ENCODE results near the gene MAP1B. TPM values are rescaled to one million over a fixed set of nuclear protein-coding genes. Genes with fewer than 3 reads are reported as not detected.

Gene MAP1B
- total and polyA plus RNA-seq, 10 of the 15 experiments (the other 5 are each of a cell fraction or from before 2014, with no cell fraction given): 0.02 to 0.81 (median 0.06) TPM; not detected in 1

DNA sequence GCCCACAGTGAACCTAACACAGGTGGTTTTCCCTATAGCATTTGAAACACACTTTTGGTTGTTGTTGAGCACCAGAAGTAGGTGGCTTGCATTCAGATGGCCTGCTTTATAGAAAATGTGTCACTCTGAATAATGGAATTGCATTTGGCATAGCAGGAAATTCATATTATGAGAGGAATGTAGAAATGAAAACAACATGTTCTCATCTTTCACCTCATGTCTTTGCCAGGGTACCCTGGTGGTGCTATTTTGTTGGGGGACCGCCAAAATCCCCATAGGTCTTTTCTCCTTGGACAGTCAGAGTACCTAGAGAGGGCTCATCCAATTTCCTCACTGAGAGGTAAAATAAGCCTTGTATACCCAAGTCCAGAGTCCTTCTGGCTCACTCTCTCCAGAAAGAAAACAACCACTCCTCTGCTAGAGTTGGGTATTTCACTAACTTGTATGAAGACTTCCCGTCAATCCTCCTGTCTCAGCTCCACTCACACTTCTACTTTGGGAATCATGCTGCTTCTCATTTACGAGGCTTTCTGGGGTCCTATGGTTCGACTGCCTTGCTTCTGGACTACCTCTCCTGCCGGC lies 145.4 kb downstream of the MAP1B start:
- ChIA-PET SMC1A (ENCODE audit: uncharacterized antibody, unreplicated experiment) (no interaction called here), RAD21 (ENCODE audit: unreplicated experiment) (no interaction called here), CTCF (interaction anchor here (2.4 kb wide), 1 partner anchor 7 kb away, joined by 8 read pairs; no protein-coding TSS in a partner anchor), POLR2A (no interaction called here)
- Histone ChIP-seq H3K4me3 (no peak overlapping the region), H3K36me3 (ENCODE audit: control insufficient read depth in 2 of 2, insufficient read depth in 2 of 2, low read length in 1 of 2) (peaks cover 3 to 5% of the 10 kb centered on the region in 2 experiments), H3K27me3 (replicated peaks in 1 of 2; ENCODE audit: control insufficient read depth in 2 of 2, insufficient read depth in 2 of 2, low read length in 1 of 2) (no peaks in the 10 kb centered on the region), H3K27ac (ENCODE audit: control insufficient read depth, insufficient read depth) (no peak overlapping the region), H2AFZ (ENCODE audit: control insufficient read depth, low read depth, low read length) (no peak overlapping the region), H3K4me2 (ENCODE audit: control insufficient read depth, insufficient read depth) (no peak overlapping the region), H3K79me2 (ENCODE audit: control insufficient read depth, insufficient read depth, low read length) (no peaks in the 10 kb centered on the region; the same call in none of the 2 replicates), H4K20me1 (ENCODE audit: control insufficient read depth, insufficient read depth) (no peaks in the 10 kb centered on the region), H3K9ac (ENCODE audit: control insufficient read depth, insufficient read depth, low read length) (no peak overlapping the region), H3K4me1 (ENCODE audit: control insufficient read depth, insufficient read depth, low read length) (no peaks in the 10 kb centered on the region), H3K9me3 (replicated peaks; ENCODE audit: control insufficient read depth, insufficient read depth, low read length) (no peaks in the 10 kb centered on the region)
- WGBS (ENCODE audit: insufficient coverage, insufficient replicate concordance, low lambda C conversion rate, missing lambda C conversion rate): 96% methylated on average over 5 of the region's 5 CpGs
- no peak for FAIRE-seq
- ATAC-seq: no peak
- no peak for DNase-seq (ENCODE audit: low read depth, low spot score)
- intact Hi-C loops (cut with micrococcal nuclease; ENCODE audit: unreplicated experiment) (no loop called here), in situ Hi-C loops (cut with MboI) (no loop called here)
- TF ChIP-seq, protein P1, sequence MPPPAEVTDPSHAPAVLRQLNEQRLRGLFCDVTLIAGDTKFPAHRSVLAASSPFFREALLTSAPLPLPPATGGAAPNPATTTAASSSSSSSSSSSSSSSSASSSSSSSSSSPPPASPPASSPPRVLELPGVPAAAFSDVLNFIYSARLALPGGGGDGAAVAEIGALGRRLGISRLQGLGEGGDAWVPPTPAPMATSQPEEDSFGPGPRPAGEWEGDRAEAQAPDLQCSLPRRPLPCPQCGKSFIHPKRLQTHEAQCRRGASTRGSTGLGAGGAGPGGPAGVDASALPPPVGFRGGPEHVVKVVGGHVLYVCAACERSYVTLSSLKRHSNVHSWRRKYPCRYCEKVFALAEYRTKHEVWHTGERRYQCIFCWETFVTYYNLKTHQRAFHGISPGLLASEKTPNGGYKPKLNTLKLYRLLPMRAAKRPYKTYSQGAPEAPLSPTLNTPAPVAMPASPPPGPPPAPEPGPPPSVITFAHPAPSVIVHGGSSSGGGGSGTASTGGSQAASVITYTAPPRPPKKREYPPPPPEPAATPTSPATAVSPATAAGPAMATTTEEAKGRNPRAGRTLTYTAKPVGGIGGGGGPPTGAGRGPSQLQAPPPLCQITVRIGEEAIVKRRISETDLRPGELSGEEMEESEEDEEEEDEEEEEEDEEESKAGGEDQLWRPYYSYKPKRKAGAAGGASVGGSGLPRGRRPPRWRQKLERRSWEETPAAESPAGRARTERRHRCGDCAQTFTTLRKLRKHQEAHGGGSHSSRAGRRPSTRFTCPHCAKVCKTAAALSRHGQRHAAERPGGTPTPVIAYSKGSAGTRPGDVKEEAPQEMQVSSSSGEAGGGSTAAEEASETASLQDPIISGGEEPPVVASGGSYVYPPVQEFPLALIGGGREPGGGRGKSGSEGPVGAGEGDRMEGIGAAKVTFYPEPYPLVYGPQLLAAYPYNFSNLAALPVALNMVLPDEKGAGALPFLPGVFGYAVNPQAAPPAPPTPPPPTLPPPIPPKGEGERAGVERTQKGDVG (CRISPR knock-in tag; IDR thresholded peaks at IDR 0.05): no peak
- TF ChIP-seq NRF1 (conservative IDR thresholded peaks at IDR 0.05; ENCODE audit: low read depth, low read length) (no peak), SIX5 (IDR thresholded peaks at IDR 0.05; ENCODE audit: low read depth, low read length, severe bottlenecking) (no peak), MEF2A (IDR thresholded peaks at IDR 0.05; ENCODE audit: insufficient read depth, low read depth, low read length) (no peak), IKZF1 (conservative IDR thresholded peaks at IDR 0.05) (no peak), IKZF2 (IDR thresholded peaks at IDR 0.05) (no peak)
- TF ChIP-seq, protein P2, sequence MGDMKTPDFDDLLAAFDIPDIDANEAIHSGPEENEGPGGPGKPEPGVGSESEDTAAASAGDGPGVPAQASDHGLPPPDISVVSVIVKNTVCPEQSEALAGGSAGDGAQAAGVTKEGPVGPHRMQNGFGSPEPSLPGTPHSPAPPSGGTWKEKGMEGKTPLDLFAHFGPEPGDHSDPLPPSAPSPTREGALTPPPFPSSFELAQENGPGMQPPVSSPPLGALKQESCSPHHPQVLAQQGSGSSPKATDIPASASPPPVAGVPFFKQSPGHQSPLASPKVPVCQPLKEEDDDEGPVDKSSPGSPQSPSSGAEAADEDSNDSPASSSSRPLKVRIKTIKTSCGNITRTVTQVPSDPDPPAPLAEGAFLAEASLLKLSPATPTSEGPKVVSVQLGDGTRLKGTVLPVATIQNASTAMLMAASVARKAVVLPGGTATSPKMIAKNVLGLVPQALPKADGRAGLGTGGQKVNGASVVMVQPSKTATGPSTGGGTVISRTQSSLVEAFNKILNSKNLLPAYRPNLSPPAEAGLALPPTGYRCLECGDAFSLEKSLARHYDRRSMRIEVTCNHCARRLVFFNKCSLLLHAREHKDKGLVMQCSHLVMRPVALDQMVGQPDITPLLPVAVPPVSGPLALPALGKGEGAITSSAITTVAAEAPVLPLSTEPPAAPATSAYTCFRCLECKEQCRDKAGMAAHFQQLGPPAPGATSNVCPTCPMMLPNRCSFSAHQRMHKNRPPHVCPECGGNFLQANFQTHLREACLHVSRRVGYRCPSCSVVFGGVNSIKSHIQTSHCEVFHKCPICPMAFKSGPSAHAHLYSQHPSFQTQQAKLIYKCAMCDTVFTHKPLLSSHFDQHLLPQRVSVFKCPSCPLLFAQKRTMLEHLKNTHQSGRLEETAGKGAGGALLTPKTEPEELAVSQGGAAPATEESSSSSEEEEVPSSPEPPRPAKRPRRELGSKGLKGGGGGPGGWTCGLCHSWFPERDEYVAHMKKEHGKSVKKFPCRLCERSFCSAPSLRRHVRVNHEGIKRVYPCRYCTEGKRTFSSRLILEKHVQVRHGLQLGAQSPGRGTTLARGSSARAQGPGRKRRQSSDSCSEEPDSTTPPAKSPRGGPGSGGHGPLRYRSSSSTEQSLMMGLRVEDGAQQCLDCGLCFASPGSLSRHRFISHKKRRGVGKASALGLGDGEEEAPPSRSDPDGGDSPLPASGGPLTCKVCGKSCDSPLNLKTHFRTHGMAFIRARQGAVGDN (IDR thresholded peaks at IDR 0.05): no peak
- TF ChIP-seq, protein P3, sequence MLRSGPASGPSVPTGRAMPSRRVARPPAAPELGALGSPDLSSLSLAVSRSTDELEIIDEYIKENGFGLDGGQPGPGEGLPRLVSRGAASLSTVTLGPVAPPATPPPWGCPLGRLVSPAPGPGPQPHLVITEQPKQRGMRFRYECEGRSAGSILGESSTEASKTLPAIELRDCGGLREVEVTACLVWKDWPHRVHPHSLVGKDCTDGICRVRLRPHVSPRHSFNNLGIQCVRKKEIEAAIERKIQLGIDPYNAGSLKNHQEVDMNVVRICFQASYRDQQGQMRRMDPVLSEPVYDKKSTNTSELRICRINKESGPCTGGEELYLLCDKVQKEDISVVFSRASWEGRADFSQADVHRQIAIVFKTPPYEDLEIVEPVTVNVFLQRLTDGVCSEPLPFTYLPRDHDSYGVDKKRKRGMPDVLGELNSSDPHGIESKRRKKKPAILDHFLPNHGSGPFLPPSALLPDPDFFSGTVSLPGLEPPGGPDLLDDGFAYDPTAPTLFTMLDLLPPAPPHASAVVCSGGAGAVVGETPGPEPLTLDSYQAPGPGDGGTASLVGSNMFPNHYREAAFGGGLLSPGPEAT (IDR thresholded peaks at IDR 0.05; ENCODE audit: low read depth): no peak
- BruUV-seq (replicated peaks): no TSS peak

Measured in GM12878 (cell line).